Central memory CD4-positive, alpha-beta T cell (primary cell): ENCODE results near the gene MTG2.

ENCODE experiments used
- DNase-seq: peaks from one replicate; pipeline ENCODE4 v3.0.0; 2022

Gene MTG2

DNA sequence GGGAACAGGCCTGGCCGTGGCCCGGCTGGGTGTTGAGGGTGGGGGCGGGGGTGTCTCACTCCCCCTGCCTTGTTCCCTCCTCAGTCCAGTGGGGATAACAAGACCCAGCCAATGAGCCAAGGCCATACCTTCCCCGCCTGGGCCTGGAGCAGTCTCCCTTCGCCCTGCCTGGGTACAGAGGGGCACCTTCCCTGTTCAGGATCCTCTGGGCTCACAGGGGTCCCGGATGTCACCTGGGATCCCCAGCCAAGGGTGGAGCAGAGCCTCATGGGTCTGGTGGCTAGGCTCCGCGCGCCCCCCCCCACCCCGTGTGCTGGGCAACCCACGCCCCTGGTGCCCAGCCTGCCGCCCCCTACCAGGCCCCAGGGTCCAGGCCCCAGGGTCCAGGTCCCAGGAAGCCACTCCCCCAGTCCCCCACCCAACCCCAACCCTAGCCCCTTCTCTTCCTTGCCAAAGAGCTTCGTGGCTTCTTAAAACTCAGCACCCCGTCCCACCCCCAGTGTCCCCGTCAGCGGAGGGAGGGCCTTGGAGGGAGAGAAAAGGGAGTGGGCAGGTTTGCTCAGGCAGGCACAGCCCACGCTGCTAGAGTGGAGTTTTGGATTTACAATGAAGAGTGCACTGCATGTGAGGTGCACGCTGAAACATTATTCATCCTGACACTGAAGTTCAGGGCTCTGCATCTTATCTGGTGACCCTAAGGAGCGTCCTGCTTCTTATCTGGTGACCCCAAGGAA is 25.4 kb downstream of the MTG2 start:
- DNase-seq = no peak

DNA sequence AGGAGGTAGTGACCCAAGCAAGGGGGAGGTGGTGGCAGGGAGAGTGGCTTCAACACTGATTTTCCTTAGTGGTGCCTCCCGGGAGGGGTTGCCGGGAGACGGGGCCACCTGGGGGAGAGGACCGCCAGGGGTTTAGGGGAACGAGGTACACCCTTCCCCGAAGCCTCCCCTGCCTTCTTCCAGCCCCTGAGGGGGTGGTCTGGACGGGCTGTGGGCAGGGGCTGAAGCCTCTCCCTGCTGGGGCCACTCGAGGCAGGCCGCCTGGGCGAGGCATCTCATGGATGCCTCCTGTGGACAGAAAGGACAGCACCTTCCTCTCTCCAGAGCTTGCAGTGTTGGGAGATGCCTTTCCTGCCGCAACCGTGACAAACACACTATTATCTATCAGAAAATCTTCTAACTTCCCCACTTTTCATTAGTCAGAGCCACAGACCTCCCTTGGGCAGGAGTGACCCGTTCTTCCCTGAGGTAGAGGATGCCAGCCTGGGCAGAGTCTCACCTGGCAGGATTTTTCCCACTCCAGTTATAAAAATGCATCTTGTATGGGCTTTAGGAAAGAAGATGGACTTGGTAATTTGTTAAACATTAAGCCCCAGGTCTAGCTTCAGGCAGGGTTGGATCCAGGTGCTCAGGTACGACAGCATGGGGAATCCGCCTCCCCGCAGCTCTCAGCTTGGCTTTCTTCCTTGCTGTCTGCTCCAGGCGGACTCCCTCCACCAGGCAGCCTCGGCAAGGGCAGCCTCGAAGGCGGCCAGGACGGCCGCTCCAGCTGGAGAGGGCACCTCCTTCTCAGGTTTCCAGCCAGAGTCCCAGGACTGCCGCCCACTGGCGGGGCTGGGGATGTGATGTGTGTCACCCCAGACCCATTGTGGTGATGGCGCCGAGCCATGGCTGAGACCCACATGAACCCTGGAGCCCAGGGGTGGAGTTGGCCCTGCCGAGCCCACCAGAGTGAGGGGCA is 26.2 kb downstream of the MTG2 start:
- no peak for DNase-seq

DNA sequence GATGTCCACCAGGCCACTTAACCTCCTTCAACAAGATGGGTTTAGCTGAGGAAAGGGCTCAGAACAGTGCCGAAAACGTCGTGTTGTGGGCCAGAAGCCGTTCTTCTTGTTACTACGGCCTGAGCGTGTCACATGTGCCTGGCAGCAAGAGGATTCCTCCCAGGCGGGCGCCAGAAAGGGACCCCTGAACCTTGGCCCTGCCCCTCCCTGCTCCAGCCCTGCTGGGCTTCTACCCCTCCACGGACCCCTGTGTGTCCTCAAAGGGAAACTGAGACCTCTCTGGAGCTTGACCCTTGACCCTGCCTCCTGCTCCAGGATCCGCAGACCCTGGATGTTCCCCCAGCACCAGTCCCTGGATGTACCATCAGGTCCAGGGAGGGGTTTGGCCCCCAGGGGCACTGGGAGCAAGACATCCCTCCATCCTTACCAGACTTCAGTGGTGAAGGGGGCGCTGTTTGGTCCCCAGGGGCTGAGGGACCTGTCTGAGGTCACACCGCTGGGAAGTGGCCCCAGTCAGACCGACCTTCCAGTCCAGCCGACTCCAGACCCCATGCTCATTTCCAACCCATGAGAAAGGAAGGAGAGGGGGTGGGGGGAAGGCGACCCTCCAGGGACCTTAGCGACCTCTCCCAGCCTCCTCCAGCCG is 27.1 kb downstream of the MTG2 start:
- no peak for DNase-seq

DNA sequence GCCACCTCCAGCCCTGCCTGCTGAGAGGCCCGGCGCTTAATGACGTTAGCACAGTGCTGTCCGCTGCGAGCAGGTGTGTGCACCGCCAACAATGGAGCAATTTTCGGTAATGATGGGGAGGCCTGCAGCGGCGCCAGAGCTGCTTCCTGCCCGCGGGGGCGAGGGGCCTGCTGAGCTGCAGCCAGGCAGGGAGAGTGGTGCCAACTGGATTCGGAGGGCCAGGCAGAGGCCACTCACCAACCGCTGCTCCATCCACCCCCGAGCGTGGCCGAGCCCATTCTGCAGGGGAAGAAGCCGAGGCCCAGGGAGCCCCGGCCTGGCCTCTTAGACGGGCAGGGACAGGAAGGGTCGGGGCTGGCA is 27.6 kb downstream of the MTG2 start:
- no peak for DNase-seq

DNA sequence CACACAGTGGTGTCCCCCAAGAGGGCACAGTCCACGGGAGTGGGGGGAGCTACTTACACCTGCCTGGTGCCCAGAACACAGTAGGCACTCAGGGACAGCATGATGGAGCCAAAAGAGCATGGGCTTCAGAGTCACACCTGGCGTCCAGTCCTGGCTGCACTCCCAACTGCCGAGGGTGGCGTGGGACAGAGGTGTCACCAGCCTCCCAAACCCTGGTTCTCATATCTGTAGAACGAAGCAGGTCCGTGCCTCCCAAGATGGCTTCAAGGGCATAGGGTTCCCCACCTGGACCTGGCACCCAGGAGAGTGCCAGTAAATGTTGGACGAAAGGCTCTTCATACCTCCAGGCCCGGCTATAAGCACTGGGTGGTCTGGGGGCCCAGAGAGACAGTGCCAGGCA is 28.4 kb downstream of the MTG2 start:
- DNase-seq = no peak

DNA sequence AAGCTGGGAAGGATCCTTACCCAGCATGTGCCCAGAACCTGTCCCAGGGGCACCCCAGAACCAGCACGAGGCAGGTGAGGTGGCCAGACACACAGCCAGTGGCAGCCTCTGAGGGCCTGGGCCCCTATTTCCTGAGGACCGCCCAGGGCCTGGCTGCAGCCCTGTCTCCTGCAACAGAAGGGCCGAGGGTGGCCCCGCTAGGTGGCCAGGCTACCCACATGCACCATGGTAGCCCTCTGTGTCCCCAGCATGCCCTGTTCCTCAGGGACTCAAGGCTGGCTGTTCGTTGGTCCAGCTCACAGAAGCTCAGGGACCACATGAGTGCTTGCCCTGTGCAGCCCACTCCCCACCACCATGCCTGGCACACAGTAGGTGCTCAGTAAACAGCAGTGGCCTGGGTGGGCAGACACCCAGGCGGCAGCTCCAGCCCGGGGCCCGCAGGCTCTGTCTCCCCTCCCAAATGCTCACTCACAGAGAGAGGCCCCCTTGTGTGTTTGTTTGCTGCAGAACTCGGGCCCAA is 29.0 kb downstream of the MTG2 start:
- DNase-seq = no peak

DNA sequence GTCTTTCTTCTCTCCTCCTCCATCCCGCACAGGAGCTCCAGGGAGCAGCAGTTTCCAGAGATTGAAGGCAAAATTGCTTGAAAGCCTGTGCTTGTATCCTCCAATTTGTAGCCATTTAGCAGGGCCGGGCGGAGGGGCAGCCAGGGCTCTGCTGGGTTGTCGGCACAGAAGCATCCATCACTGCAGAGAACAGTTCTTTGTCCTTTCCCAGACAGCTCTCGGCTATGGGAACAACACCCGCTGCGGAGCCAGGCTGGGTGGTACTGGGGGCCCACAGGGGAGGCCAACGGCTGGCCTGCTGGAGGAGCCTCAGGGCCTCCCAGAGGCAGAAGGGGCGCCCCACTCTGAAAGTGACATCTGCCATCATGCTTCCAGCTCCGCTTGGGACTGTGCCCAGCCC is 29.5 kb downstream of the MTG2 start:
- DNase-seq = no peak

DNA sequence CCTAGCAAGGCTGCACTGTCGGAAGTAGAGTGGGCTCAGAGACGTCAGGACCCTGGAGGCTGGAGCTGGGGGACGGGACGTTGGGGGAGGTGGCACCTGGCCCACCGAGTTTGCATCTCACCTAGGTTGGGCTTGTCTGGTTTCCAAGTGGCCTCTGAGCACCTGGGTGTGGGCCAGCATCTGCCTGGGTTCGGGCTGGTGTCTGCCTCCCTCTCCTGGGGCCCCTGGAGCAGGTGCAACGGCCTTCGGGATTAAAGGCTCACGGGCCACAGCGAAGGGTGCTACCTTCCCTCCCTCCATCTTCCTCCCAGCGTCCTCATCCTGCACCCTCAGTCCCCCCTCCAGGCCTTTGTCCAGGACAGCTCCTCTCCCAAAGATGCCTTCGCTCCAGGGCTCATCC is 31.2 kb downstream of the MTG2 start:
- no peak for DNase-seq

DNA sequence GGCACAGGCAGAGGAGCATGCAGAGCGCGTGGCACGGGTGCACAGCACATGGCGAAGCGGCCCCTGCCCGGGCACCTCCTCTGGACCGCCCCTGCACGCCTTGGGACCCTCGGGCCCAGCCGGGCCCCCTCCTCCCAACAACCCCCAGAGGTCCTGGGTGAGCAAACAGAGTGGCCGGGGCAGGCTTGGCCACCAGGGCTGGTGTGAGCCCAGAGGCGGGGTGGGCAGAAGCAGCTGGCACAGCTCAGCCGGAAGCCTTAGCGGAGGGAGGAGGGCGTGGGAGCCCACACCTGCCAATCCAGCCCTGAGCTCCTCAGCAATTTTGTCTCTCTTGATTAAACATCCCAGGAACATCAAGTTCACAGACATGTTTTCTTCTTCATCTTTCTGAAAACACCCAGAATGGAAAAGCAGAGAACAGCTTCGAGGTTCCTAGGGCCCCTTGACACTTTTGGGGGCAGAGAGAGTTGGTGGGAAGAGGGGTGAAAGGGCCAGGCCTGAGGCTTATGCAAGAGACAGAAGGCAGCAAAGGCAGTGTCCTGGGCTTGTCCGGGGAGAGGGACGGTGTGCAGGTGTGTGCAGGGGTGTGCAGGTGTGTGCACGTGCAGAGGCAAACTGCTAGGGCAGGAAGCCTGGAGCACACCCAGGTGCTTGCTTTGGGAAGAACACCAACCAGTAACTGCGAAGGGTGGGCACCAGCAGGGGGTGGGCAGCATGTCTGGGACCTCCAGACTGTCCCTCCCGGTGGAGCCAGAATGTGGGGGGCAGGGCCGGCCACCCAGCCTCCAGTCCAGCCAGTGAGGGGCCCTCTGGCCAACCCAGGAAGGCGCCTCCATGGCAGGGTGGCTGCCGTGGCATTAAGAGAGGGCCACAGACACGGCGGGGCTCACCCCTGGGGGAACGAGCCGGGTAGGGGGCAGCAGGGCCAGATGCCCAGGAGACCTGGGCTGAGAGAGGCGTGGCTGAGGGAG is 32.5 kb downstream of the MTG2 start:
- DNase-seq = no peak

DNA sequence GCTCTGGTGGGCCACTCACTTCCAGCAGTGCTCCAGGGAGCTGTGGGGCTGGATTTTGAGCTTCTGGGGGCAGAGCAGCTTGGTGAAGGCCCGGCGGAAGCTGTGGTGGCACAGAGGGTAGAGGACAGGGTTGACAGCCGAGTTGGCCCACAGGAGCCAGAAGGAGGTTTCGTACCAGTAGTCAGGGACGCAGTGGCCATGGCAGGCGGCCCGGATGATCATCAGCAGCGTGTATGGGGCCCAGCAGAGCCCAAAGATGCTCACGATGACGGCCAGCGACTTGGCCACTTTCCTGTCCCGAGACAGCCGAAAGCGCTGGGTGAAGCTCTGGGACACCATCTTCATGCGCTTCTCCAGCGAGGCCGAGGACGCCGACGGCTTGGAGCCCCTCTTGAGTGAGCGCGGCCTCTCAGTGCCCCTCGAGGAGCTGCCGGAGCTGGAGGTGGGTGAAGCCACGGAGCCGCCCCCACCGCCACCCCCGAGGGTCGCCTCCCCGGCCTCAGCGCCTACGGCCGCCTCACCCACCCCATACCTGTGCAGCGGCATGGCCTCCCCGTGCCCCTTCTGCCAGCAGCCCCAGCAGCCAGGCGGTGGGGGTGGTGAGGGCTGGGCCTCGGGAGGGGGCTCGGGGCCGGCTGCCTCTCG is 33.3 kb downstream of the MTG2 start:
- DNase-seq = no peak

DNA sequence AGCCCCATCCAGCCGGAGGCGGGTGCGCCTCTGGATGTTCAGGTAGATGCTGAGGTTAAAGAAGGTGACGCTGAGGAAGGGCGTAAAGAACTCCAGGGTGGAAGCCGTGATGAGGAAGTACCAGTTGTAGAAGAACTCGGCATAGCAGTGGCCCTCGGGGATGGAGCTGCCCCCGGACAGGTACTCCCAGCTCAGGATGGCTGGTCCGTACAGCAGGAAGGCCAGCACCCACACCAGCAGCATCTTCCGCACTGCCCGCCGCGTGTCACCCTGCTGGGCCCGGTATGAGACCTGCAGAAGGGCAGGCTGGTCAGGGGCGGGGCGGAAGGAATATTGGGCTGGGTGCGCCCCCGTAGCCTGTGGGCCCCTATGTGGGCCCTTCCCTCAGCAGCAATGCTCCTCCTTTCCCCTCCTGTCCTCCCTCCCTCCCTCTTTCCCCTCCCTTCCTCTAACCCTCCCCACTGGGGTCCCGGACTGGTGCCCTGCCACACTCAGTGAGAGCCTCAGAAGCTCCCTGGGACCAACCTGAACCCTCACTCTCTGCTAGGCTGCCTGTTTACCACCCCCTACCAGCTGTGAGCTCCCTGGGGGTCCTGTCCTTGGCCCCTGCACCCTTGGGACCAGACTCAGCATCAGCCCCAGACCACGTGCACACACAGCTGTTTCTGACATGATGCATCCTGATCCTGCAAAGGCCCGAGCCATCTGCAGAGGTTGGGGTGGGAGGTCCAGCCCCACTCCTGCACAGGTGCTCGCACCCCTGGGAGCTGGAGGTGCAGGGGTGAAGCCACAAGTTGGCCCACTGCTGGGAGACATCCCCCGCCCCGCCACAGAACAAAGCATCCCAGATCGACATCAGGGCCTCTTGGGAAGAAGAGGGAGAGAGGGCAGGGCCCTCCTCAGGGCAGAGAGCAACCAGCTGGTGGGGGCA is 34.1 kb downstream of the MTG2 start:
- DNase-seq = no peak

DNA sequence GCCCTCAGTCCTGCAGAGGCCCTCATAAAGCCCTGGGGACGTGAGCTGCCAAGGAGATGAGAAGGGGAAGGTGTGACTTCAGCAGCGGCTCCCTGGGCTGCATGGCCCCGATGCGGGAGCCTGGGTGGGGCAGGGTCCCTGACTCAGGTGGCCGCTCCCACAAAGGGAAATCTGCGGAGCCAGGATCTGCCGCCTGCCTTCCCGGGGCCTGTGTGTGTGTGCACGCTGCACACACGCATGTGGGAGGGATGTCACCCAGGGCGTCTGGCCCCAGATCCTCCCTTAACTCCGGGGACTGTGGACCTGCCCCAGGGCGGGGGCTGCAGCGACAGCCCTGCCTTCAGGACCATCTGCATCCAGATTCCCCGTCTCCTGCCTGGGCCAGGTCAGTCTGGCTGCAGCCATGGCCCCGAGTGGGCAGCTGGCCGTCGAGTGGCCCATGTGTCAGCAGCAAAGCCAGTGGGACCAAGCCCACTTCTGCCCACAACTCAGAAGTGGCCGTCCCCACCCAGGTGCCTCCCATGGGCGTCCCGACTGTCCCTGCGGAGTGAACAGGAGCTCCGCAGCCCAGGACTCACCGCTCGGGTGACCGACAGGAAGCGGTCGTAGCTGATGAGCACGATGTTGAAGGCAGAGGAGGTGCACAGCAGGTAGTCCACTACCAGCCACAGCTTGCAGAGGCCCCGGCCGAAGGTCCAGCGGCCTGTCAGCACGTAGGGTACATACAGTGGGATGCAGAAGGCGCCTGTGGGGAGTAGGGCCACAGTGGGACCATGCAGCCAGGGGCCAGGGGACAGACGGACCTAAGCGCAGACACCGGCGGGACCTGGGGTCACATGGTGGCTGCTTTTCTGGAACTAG is 35.3 kb downstream of the MTG2 start:
- no peak for DNase-seq

DNA sequence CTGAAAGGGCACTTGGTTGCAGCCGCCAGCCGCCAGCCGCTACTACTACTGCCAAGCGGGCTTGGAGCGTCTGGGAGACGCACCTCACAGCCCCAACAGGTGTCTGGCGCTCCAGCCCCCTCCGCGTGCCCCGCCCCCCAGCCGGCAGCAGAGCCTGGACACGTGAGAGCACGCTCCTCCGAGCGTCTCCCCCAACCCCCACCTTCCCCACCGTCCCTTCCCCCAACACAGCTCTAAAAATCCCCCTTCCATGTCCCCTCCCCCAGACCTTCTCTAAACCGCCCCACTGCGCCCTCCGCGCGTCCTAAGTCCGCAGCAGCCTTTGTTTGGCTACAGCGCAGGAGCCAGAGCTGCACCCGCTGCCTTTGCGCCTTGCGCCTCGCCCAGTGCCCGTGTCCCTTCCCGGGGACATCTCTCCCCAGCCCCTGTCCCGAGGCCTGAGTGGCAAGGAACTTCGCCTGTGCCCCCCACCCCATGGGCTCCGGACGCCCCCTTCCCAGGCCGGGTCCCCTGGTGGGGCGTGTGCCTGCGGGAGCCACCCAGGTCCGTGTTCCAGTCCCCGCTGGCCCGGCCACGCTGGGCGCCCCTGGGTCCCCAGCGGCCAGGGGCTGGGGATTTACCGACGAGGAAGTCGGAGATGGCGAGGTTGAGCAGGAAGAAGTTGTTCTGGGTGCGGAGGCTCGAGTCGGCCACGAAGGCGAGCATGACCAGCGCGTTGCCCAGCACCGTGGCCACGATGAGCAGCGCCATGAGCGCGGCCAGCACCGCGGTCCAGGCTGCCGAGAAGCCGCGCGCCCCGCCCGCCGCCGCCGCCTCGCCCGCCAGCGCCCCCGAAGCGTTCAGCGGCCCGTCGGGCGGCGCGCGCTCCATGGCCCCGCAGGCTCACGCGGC is 36.5 kb downstream of the MTG2 start:
- no peak for DNase-seq

DNA sequence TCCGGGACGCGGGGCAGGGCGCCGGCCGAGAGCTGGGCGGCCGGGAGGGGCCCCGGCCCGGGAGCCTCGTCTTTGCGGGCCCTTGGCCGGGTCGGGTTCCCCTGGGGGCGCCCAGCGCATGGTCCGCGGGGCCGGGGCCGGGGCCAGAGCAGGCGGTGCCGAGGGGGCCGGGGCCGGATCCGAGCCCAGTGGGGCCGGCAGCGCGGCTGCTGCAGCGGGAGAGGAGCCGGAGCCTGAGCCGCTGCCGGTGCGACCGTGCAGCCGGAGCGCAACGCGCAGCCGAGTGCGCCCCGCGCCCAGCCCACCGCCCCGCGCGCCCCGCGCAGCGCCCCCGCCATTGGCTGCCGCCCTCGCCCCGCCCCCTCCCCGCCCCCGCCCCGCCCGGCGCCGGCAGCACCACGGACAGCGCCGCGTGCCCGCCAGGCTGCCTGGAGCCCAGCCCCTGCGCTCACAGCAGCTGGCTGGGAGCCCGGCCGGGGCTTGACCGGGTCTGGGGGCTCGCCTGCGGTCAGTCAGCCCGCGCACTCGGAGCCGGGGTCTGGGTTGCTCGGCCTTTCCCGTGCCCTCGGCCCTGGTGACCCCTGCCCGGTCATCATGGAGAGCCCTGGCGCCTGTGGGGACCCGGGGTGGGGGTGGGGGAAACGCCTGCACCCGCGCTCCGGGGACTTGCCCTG is 37.3 kb downstream of the MTG2 start, which contains the start of gene HRH3:
Gene HRH3 (minus strand): TSS at position 287 of the 674 bp plus-strand sequence. CDS start 308 bp downstream, outside the sequence.
- DNase-seq = peak; percentile 31

DNA sequence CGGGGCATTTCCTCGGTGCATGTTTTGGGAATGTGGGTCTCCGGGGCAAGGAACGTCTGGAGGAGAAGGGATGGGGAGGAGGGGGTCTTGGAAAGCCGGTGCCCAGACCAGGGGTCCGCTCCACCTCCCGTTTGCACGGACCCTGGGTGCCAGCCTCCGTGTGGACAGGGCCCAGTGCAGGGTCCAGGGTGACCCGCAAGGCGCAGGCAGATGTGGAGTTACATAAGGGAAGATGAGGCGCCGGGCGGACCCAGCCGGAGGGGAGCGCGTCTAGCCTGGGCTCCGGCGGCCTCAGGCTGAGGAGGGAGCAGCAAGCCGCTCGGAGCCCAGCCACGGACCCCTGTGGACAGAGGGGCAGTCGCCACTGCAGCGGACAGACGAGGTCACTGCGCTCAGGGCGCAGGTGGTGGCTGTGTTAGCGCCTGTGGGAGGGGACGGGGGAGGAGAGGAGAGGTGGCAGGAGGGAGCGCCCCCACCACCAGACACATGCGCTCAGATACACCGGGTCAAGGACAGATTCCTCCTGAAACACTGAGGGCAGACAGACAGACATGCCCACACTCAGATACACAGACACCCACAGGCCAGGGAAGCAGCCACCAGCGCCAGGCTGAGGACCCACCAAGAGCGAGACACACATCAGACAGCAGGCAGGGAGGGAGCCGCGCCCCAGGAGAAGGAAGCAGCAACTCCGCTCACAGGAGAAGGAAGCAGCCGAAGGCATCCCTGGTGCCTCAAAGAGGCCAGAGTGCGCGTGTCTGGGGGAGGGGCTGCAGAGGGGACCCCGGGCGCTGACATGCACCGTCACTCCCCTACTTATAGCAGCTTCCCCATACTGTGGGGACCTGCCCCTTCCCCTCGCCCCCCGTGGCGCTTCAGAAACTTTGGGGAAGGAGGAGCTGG is 38.1 kb downstream of the MTG2 start:
- no peak for DNase-seq

DNA sequence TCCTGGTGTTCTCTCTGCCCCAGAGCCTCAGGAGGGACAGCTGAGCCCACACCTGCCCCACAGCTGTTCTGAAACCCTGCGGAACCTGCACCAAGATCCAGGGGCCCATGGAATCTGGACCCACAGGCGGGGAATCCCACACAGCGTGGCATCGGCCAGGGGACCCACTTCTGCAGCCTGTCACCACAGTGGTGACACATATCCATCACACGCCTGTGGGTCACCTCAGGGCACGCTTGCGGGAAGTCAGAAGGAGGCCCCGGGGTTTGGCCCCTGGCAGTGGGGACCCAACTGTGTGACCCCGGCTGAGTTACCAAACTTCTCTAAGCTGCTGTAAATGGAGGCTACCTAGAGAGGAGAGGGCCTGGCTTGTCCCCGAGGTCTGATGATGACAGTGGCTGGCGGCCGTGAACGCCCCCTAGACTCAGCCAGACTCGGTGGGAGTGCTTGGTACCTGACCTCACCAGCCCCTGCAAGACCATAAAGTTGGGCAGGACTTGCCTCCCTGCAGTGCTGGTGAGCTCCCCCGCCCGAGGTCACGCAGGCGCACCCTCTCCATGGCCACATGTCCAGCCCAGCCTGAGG is 39.5 kb downstream of the MTG2 start:
- DNase-seq = no peak
